ENCODE results near the gene CREB5. TPM values are rescaled to one million over a fixed set of nuclear protein-coding genes. Genes with fewer than 3 reads are reported as not detected.
A peak's percentile ranks its signal among the peaks of the same experiment; 100 is the strongest.

CREB5 gene
- total RNA-seq, 4 donors from 2014 or later = 6.6 to 18.6 (median 12.6) TPM

GRCh38 chr7:28748933-28749584 is 336.7 kb downstream of the CREB5 start:
- Histone ChIP-seq H3K4me1 (peaks cover 27 to 50% (median 36%) of the 10 kb centered on the region in 4 donors), H3K4me3 (no peak overlapping the region), H3K27ac (replicated peaks in 1 of 4) (peak overlapping the region in 3 of 4 donors; percentile 13 to 52 (median 29)), H3K27me3 (no peaks in the 10 kb centered on the region), H3K36me3 (no peaks in the 10 kb centered on the region), H3K9me3 (no peaks in the 10 kb centered on the region)
- intact Hi-C loops (cut with DNase I) = no loop called here
- 43% methylated on average over 5 of the region's 5 CpGs for WGBS
- DNase-seq (ENCODE audit: extremely low spot score) = no peak
- TF ChIP-seq POLR2AphosphoS5 (IDR thresholded peaks at IDR 0.05) (no peak), EP300 (IDR thresholded peaks at IDR 0.05) (no peak), CTCF (IDR thresholded peaks at IDR 0.05) (no peak), POLR2A (IDR thresholded peaks at IDR 0.05; ENCODE audit: low read depth) (no peak)

- Histone ChIP-seq H3K36me3 (no peaks in the 10 kb centered on the region), H3K27me3 (no peaks in the 10 kb centered on the region), H3K27ac (replicated peaks in 1 of 4) (no peak overlapping the region), H3K9me3 (no peaks in the 10 kb centered on the region), H3K4me3 (no peak overlapping the region), H3K4me1 (peaks cover 27 to 50% (median 36%) of the 10 kb centered on the region in 4 donors)
- TF ChIP-seq CTCF (IDR thresholded peaks at IDR 0.05) (no peak), POLR2AphosphoS5 (IDR thresholded peaks at IDR 0.05) (no peak), EP300 (IDR thresholded peaks at IDR 0.05) (no peak), POLR2A (IDR thresholded peaks at IDR 0.05; ENCODE audit: low read depth) (no peak)
- WGBS = 21% methylated on average over 2 of the region's 2 CpGs
- no peak for DNase-seq (ENCODE audit: extremely low spot score)
- intact Hi-C loops (cut with DNase I) = no loop called here
Observed at GRCh38 chr7:28749638-28750037, 337.3 kb downstream of the CREB5 start.

GRCh38 chr7:28750981-28751380 is 338.7 kb downstream of the CREB5 start:
- Histone ChIP-seq H3K4me3 (no peak overlapping the region), H3K36me3 (no peaks in the 10 kb centered on the region), H3K9me3 (no peaks in the 10 kb centered on the region), H3K27ac (replicated peaks in 1 of 4) (no peak overlapping the region), H3K4me1 (peaks cover 18 to 40% (median 26%) of the 10 kb centered on the region in 4 donors), H3K27me3 (no peaks in the 10 kb centered on the region)
- intact Hi-C loops (cut with DNase I) = no loop called here
- 84% methylated on average over 6 of the region's 6 CpGs for WGBS
- no peak for TF ChIP-seq POLR2A (IDR thresholded peaks at IDR 0.05; ENCODE audit: low read depth)
- no peak for TF ChIP-seq CTCF (IDR thresholded peaks at IDR 0.05)
- TF ChIP-seq EP300 (IDR thresholded peaks at IDR 0.05) = no peak
- no peak for TF ChIP-seq POLR2AphosphoS5 (IDR thresholded peaks at IDR 0.05)
- DNase-seq (ENCODE audit: extremely low spot score) = no peak

GRCh38 chr7:28753613-28754012 is 341.3 kb downstream of the CREB5 start:
- intact Hi-C loops (cut with DNase I) = no loop called here
- Histone ChIP-seq H3K9me3 (no peaks in the 10 kb centered on the region), H3K27me3 (no peaks in the 10 kb centered on the region), H3K36me3 (no peaks in the 10 kb centered on the region), H3K27ac (replicated peaks in 1 of 4) (no peak overlapping the region), H3K4me1 (peaks cover 0 to 16% (median 4%) of the 10 kb centered on the region in 4 donors), H3K4me3 (no peak overlapping the region)
- WGBS = 84% methylated on average over 1 of the region's 1 CpG
- TF ChIP-seq EP300 (IDR thresholded peaks at IDR 0.05) (no peak), POLR2AphosphoS5 (IDR thresholded peaks at IDR 0.05) (no peak), CTCF (IDR thresholded peaks at IDR 0.05) (no peak), POLR2A (IDR thresholded peaks at IDR 0.05; ENCODE audit: low read depth) (no peak)
- no peak for DNase-seq (ENCODE audit: extremely low spot score)

DNA sequence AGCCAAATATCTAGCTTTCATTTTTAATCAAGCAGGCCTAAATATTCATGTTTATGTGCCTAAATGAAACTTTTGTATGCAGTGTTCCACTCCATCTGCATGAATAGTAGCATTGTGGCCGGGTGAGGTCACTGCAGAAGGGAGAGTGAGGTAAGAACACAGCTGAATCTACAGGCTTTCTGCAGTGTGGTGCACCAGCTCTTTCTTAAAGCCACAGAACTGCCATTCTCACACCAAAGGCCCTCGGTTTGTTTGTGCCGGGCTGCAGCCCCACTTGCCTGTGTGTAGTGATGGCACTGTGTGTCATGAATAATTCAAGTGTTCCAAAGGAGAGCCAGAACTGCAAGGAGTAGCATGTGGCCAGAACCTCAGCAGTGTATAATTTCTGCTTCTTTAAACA is 341.7 kb downstream of the CREB5 start:
- intact Hi-C loops (cut with DNase I) = no loop called here
- DNase-seq (ENCODE audit: extremely low spot score) = no peak
- no peak overlapping the region for H3K4me3 ChIP-seq

More for the DNA sequence above, 341.7 kb downstream of the CREB5 start:
- 93% methylated on average over 3 of the region's 3 CpGs for WGBS
- H3K4me1 ChIP-seq = peaks cover 0 to 12% (median under 1%) of the 10 kb centered on the region in 4 donors
- no peaks in the 10 kb centered on the region for H3K36me3 ChIP-seq
- H3K27ac ChIP-seq (replicated peaks in 1 of 4) = peak overlapping the region in 3 of 4 donors; percentile 10 to 15 (median 11)
- no peaks in the 10 kb centered on the region for H3K9me3 ChIP-seq
- H3K27me3 ChIP-seq = no peaks in the 10 kb centered on the region
- TF ChIP-seq POLR2AphosphoS5 (IDR thresholded peaks at IDR 0.05) (no peak), EP300 (IDR thresholded peaks at IDR 0.05) (no peak), POLR2A (IDR thresholded peaks at IDR 0.05; ENCODE audit: low read depth) (no peak), CTCF (IDR thresholded peaks at IDR 0.05) (no peak)

Measured in esophagus muscularis mucosa (tissue), 4 donors.